ENCODE results near the gene GTF2A1L. TPM values are rescaled to one million over a fixed set of nuclear protein-coding genes. Genes with fewer than 3 reads are reported as not detected.

The GTF2A1L gene
- polyA plus RNA-seq, 1 donor from 2014 or later, result 0.51 TPM

- H3K27ac ChIP-seq (ENCODE audit: low read length), result no peak overlapping the region
- no peaks in the 10 kb centered on the region for H3K9me2 ChIP-seq (ENCODE audit: insufficient read depth, low read length)
- H3K9ac ChIP-seq (ENCODE audit: low read length), result no peak overlapping the region
- H3K79me2 ChIP-seq (replicated peaks; ENCODE audit: insufficient read depth, low read length), result no peaks in the 10 kb centered on the region
- no peak overlapping the region for H3K4me3 ChIP-seq (ENCODE audit: low read length)
- no peaks in the 10 kb centered on the region for H3K27me3 ChIP-seq (ENCODE audit: insufficient read depth, low read depth, low read length)
- H3K36me3 ChIP-seq (ENCODE audit: insufficient read depth, low read length), result no peaks in the 10 kb centered on the region
- no peaks in the 10 kb centered on the region for H3K9me3 ChIP-seq (ENCODE audit: low read length)
- TF ChIP-seq, protein P1, sequence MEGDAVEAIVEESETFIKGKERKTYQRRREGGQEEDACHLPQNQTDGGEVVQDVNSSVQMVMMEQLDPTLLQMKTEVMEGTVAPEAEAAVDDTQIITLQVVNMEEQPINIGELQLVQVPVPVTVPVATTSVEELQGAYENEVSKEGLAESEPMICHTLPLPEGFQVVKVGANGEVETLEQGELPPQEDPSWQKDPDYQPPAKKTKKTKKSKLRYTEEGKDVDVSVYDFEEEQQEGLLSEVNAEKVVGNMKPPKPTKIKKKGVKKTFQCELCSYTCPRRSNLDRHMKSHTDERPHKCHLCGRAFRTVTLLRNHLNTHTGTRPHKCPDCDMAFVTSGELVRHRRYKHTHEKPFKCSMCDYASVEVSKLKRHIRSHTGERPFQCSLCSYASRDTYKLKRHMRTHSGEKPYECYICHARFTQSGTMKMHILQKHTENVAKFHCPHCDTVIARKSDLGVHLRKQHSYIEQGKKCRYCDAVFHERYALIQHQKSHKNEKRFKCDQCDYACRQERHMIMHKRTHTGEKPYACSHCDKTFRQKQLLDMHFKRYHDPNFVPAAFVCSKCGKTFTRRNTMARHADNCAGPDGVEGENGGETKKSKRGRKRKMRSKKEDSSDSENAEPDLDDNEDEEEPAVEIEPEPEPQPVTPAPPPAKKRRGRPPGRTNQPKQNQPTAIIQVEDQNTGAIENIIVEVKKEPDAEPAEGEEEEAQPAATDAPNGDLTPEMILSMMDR (IDR thresholded peaks at IDR 0.05; ENCODE audit: poor library complexity, severe bottlenecking), result no peak
- TF ChIP-seq POLR2AphosphoS5 (IDR thresholded peaks at IDR 0.05), result no peak
- no peaks in the 10 kb centered on the region for H3F3A ChIP-seq (ENCODE audit: insufficient read depth, low read length, poor library complexity, severe bottlenecking)
- H3K4me2 ChIP-seq (ENCODE audit: low read length), result no peak overlapping the region
- no peaks in the 10 kb centered on the region for H4K20me1 ChIP-seq (ENCODE audit: insufficient read depth)
- no peak overlapping the region for H2AFZ ChIP-seq (ENCODE audit: low read depth, low read length)
Measured at GRCh38 chr2:48574353-48575287, 43.0 kb upstream of the GTF2A1L start.

- no peak overlapping the region for H3K9ac ChIP-seq (ENCODE audit: low read length)
- no peak overlapping the region for H3K4me2 ChIP-seq (ENCODE audit: low read length)
- H3K79me2 ChIP-seq (replicated peaks; ENCODE audit: insufficient read depth, low read length), result no peaks in the 10 kb centered on the region
- no peaks in the 10 kb centered on the region for H3K9me2 ChIP-seq (ENCODE audit: insufficient read depth, low read length)
- H3K27ac ChIP-seq (ENCODE audit: low read length), result no peak overlapping the region
- H3F3A ChIP-seq (ENCODE audit: insufficient read depth, low read length, poor library complexity, severe bottlenecking), result no peaks in the 10 kb centered on the region
- TF ChIP-seq SMC3 (conservative IDR thresholded peaks at IDR 0.05; ENCODE audit: poor library complexity) (no peak), MXI1 (conservative IDR thresholded peaks at IDR 0.05; ENCODE audit: poor library complexity, severe bottlenecking) (no peak), RAD21 (conservative IDR thresholded peaks at IDR 0.05) (no peak), EZH2 (IDR thresholded peaks at IDR 0.05; ENCODE audit: borderline replicate concordance, insufficient read depth, low read length, poor library complexity, severe bottlenecking) (no peak)
- TF ChIP-seq, protein P1 (IDR thresholded peaks at IDR 0.05; ENCODE audit: poor library complexity, severe bottlenecking), result no peak
- H3K4me3 ChIP-seq (ENCODE audit: low read length), result no peak overlapping the region
- H3K27me3 ChIP-seq (ENCODE audit: insufficient read depth, low read depth, low read length), result no peaks in the 10 kb centered on the region
- no peak overlapping the region for H2AFZ ChIP-seq (ENCODE audit: low read depth, low read length)
- H3K36me3 ChIP-seq (ENCODE audit: insufficient read depth, low read length), result no peaks in the 10 kb centered on the region
- no peaks in the 10 kb centered on the region for H4K20me1 ChIP-seq (ENCODE audit: insufficient read depth)
- H3K9me3 ChIP-seq (ENCODE audit: low read length), result no peaks in the 10 kb centered on the region
Measured at GRCh38 chr2:48578313-48578712, 39.3 kb upstream of the GTF2A1L start.

GRCh38 chr2:48583961-48584360 lies 33.7 kb upstream of the GTF2A1L start:
- H3K9me3 ChIP-seq (ENCODE audit: low read length), result no peaks in the 10 kb centered on the region
- H3K4me2 ChIP-seq (ENCODE audit: low read length), result no peak overlapping the region
- H3K36me3 ChIP-seq (ENCODE audit: insufficient read depth, low read length), result no peaks in the 10 kb centered on the region
- H3F3A ChIP-seq (ENCODE audit: insufficient read depth, low read length, poor library complexity, severe bottlenecking), result no peaks in the 10 kb centered on the region
- H3K9ac ChIP-seq (ENCODE audit: low read length), result no peak overlapping the region
- no peak overlapping the region for H3K4me3 ChIP-seq (ENCODE audit: low read length)
- H3K79me2 ChIP-seq (replicated peaks; ENCODE audit: insufficient read depth, low read length), result no peaks in the 10 kb centered on the region
- TF ChIP-seq, protein P1 (IDR thresholded peaks at IDR 0.05; ENCODE audit: poor library complexity, severe bottlenecking), result no peak
- TF ChIP-seq, protein P2, sequence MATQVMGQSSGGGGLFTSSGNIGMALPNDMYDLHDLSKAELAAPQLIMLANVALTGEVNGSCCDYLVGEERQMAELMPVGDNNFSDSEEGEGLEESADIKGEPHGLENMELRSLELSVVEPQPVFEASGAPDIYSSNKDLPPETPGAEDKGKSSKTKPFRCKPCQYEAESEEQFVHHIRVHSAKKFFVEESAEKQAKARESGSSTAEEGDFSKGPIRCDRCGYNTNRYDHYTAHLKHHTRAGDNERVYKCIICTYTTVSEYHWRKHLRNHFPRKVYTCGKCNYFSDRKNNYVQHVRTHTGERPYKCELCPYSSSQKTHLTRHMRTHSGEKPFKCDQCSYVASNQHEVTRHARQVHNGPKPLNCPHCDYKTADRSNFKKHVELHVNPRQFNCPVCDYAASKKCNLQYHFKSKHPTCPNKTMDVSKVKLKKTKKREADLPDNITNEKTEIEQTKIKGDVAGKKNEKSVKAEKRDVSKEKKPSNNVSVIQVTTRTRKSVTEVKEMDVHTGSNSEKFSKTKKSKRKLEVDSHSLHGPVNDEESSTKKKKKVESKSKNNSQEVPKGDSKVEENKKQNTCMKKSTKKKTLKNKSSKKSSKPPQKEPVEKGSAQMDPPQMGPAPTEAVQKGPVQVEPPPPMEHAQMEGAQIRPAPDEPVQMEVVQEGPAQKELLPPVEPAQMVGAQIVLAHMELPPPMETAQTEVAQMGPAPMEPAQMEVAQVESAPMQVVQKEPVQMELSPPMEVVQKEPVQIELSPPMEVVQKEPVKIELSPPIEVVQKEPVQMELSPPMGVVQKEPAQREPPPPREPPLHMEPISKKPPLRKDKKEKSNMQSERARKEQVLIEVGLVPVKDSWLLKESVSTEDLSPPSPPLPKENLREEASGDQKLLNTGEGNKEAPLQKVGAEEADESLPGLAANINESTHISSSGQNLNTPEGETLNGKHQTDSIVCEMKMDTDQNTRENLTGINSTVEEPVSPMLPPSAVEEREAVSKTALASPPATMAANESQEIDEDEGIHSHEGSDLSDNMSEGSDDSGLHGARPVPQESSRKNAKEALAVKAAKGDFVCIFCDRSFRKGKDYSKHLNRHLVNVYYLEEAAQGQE (IDR thresholded peaks at IDR 0.05; ENCODE audit: borderline replicate concordance), result no peak
- TF ChIP-seq SMC3 (conservative IDR thresholded peaks at IDR 0.05; ENCODE audit: poor library complexity) (no peak), TAF1 (IDR thresholded peaks at IDR 0.05; ENCODE audit: low read depth) (no peak), EP300 (conservative IDR thresholded peaks at IDR 0.05; ENCODE audit: poor library complexity, severe bottlenecking) (no peak), MXI1 (conservative IDR thresholded peaks at IDR 0.05; ENCODE audit: poor library complexity, severe bottlenecking) (no peak), RAD21 (conservative IDR thresholded peaks at IDR 0.05) (no peak)
- no peak overlapping the region for H3K27ac ChIP-seq (ENCODE audit: low read length)
- no peak overlapping the region for H2AFZ ChIP-seq (ENCODE audit: low read depth, low read length)
- H4K20me1 ChIP-seq (ENCODE audit: insufficient read depth), result no peaks in the 10 kb centered on the region
- H3K27me3 ChIP-seq (ENCODE audit: insufficient read depth, low read depth, low read length), result no peaks in the 10 kb centered on the region
- no peaks in the 10 kb centered on the region for H3K9me2 ChIP-seq (ENCODE audit: insufficient read depth, low read length)
